Liver (tissue), 9 donors: ENCODE data around the gene SLFN14. TPM values are rescaled to one million over a fixed set of nuclear protein-coding genes. Genes with fewer than 3 reads are reported as not detected.
"Not testable (repeated sequence)": the region's sequence is repeated elsewhere in the genome, so short reads cannot be mapped to it uniquely, and the experiment has no call there.

Experiments used
- DNase-seq: peaks from one replicate; pipeline ENCODE4 v3.0.0-alpha.2; 2017; ENCODE audit warnings: low spot score
- H3K27ac ChIP-seq, 2 donors: one replicate each; pipeline ENCODE4 v1.7.0; 2013; ENCODE audit warnings: inconsistent platforms in 2 of 2, low read length in 2 of 2, control low read depth in 1 of 2, low read depth in 1 of 2, mild to moderate bottlenecking in 1 of 2
- H3K27me3 ChIP-seq, 4 donors: one replicate each; pipeline versions ENCODE4 v1.6.1 to v1.7.0; 2013; ENCODE audit warnings: low read length in 3 of 4, inconsistent platforms in 1 of 4, mild to moderate bottlenecking in 1 of 4, moderate library complexity in 1 of 4; ENCODE audit not compliant: control insufficient read depth in 4 of 4, insufficient read depth in 4 of 4
- H3K36me3 ChIP-seq, 4 donors: one replicate each; pipeline versions ENCODE4 v1.6.1 to v1.7.0; 2013; ENCODE audit warnings: low read length in 3 of 4, mild to moderate bottlenecking in 3 of 4, low read depth in 1 of 4, moderate library complexity in 1 of 4; ENCODE audit not compliant: control insufficient read depth in 4 of 4, insufficient read depth in 3 of 4
- H3K4me1 ChIP-seq, 4 donors: one replicate each; pipeline versions ENCODE4 v1.6.1 to v1.7.0; 2013; ENCODE audit warnings: low read length in 3 of 4, mild to moderate bottlenecking in 3 of 4, moderate library complexity in 1 of 4; ENCODE audit not compliant: control insufficient read depth in 4 of 4, insufficient read depth in 4 of 4
- H3K4me3 ChIP-seq, 3 donors: one replicate each; pipeline versions ENCODE4 v1.6.1 to v1.7.0; 2013; ENCODE audit warnings: low read length in 3 of 3, control low read depth in 1 of 3, low read depth in 1 of 3, mild to moderate bottlenecking in 1 of 3
- H3K9ac ChIP-seq, 2 donors: one replicate each; pipeline ENCODE4 v1.7.0; 2013; ENCODE audit warnings: low read length in 2 of 2, mild to moderate bottlenecking in 2 of 2, moderate library complexity in 2 of 2, control low read depth in 1 of 2, low read depth in 1 of 2
- H3K9me3 ChIP-seq, 4 donors: one replicate each; pipeline versions ENCODE4 v1.6.1 to v1.7.0; 2013; ENCODE audit warnings: low read length in 3 of 4; ENCODE audit not compliant: control insufficient read depth in 4 of 4
- EGR1 ChIP-seq, 2 donors: IDR thresholded peaks; 2 replicates each; pipeline ENCODE4 v1.6.1; 2016 to 2018; ENCODE audit warnings: antibody characterized with exemption in 2 of 2, low read depth in 2 of 2
- FOXA2 ChIP-seq: IDR thresholded peaks from 2 replicates; pipeline ENCODE4 v1.6.1; 2016; ENCODE audit warnings: antibody characterized with exemption
- GABPA ChIP-seq, 2 donors: IDR thresholded peaks in 1 of 2; conservative IDR thresholded peaks in 1 of 2; 2 replicates each; pipeline ENCODE4 v1.6.1; 2016; ENCODE audit warnings: antibody characterized with exemption in 2 of 2, mild to moderate bottlenecking in 1 of 2, moderate library complexity in 1 of 2
- HNF4G ChIP-seq: IDR thresholded peaks from 2 replicates; pipeline ENCODE4 v1.6.1; 2016; ENCODE audit warnings: antibody characterized with exemption
- JUND ChIP-seq, 2 donors: IDR thresholded peaks; 2 replicates each; pipeline ENCODE4 v1.6.1; 2016; ENCODE audit warnings: antibody characterized with exemption in 2 of 2
- MAX ChIP-seq: IDR thresholded peaks from 2 replicates; pipeline ENCODE4 v1.6.1; 2016; ENCODE audit warnings: antibody characterized with exemption
- NR2F2 ChIP-seq: IDR thresholded peaks from 2 replicates; pipeline ENCODE4 v1.6.1; 2016; ENCODE audit warnings: antibody characterized with exemption
- REST ChIP-seq: IDR thresholded peaks from 2 replicates; pipeline ENCODE4 v1.6.1; 2016; ENCODE audit warnings: antibody characterized with exemption, mild to moderate bottlenecking
- SP1 ChIP-seq: IDR thresholded peaks from 2 replicates; pipeline ENCODE4 v1.6.1; 2018; ENCODE audit warnings: antibody characterized with exemption, mild to moderate bottlenecking
- TAF1 ChIP-seq: conservative IDR thresholded peaks from 2 replicates; pipeline ENCODE4 v1.6.1; 2016; ENCODE audit warnings: antibody characterized with exemption, mild to moderate bottlenecking
- YY1 ChIP-seq: IDR thresholded peaks from 2 replicates; pipeline ENCODE4 v1.6.1; 2016; ENCODE audit warnings: antibody characterized with exemption, mild to moderate bottlenecking
- WGBS: extraction: QIAGEN DNeasy Blood & Tissue Kit; methylation state at CpG from one replicate; pipeline ENCODE4 v1.1.7; 2013; 5-methylcytosine and 5-hydroxymethylcytosine counted together
- polyA plus RNA-seq, 2 donors: library from polyadenylated mRNA; stranded (reverse) in 1 of 2; unstranded in 1 of 2; fragments of 200-250 nt in 1 of 2; fragments of >200 nt in 1 of 2; fragmentation: Nextera tagmentation in 1 of 2; extraction: Ambion mirVana in 1 of 2; gene quantifications; one replicate each; pipeline versions ENCODE4 v1.2.1 to v1.2.3, GENCODE V29; 2013 to 2015
- total RNA-seq, 2 donors: library from RNA; depleted of rRNA; stranded (reverse); fragments of >200 nt; gene quantifications; one replicate each; pipeline ENCODE4 v1.2.3, GENCODE V29; 2014
- TF ChIP-seq, protein P1 (sequence below): IDR thresholded peaks from 2 replicates; pipeline ENCODE4 v1.6.1; 2016; ENCODE audit warnings: antibody characterized with exemption
- TF ChIP-seq, protein P2 (sequence below): IDR thresholded peaks from 2 replicates; pipeline ENCODE4 v1.6.1; 2016; ENCODE audit warnings: antibody characterized with exemption
- donor health status: healthy.
- donor health status: healthy.
- donor health status: healthy.
- donor health status: healthy.
- donor health status: healthy.

The SLFN14 gene
- total and polyA plus RNA-seq, 4 donors = under 0.01 to 23.7 TPM; not detected in 2

- no peak for DNase-seq
- H3K27ac ChIP-seq = no peak overlapping the region
- H3K4me1 ChIP-seq = peaks cover 0 to 3% (median 0%) of the 10 kb centered on the region in 4 donors
- TF ChIP-seq JUND (IDR thresholded peaks at IDR 0.05) = no peak
- no peak for TF ChIP-seq EGR1 (IDR thresholded peaks at IDR 0.05; ENCODE audit: low read depth in 2 of 2)
- TF ChIP-seq GABPA (IDR thresholded peaks at IDR 0.05 in 1 of 2, conservative IDR thresholded peaks at IDR 0.05 in 1 of 2) = no peak
- TF ChIP-seq, protein P1, sequence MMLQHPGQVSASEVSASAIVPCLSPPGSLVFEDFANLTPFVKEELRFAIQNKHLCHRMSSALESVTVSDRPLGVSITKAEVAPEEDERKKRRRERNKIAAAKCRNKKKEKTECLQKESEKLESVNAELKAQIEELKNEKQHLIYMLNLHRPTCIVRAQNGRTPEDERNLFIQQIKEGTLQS = no peak
- TF ChIP-seq MAX = no peak
- no peak for TF ChIP-seq YY1
- no peak for TF ChIP-seq REST
- TF ChIP-seq FOXA2 = no peak
- no peak for TF ChIP-seq SP1
- no peak overlapping the region for H3K9ac ChIP-seq
- whole genome bisulfite sequencing = 79% methylated on average over 4 of the region's 4 CpGs
- no peaks in the 10 kb centered on the region for H3K9me3 ChIP-seq
- H3K27me3 ChIP-seq = no peaks in the 10 kb centered on the region
- no peaks in the 10 kb centered on the region for H3K36me3 ChIP-seq
- H3K4me3 ChIP-seq = no peak overlapping the region
These were observed 37.3 kb downstream of the SLFN14 start for GRCh38 chr17:35523296-35523695.

GRCh38 chr17:35521654-35522256 is 38.9 kb downstream of the SLFN14 start:
- 59% methylated on average over 5 of the region's 5 CpGs for WGBS
- peak in 1 of 2 donors; percentile 24 for TF ChIP-seq JUND (IDR thresholded peaks at IDR 0.05)

GRCh38 chr17:35521150-35521549 is 39.5 kb downstream of the SLFN14 start:
- no peak overlapping the region for H3K9ac ChIP-seq
- no peak overlapping the region for H3K27ac ChIP-seq
- no peaks in the 10 kb centered on the region for H3K36me3 ChIP-seq
- H3K27me3 ChIP-seq = peaks cover 0 to 6% (median 0%) of the 10 kb centered on the region in 4 donors
- H3K4me3 ChIP-seq = no peak overlapping the region
- H3K9me3 ChIP-seq = no peaks in the 10 kb centered on the region
- TF ChIP-seq HNF4G = no peak
- TF ChIP-seq NR2F2 = no peak
- TF ChIP-seq, protein P2, sequence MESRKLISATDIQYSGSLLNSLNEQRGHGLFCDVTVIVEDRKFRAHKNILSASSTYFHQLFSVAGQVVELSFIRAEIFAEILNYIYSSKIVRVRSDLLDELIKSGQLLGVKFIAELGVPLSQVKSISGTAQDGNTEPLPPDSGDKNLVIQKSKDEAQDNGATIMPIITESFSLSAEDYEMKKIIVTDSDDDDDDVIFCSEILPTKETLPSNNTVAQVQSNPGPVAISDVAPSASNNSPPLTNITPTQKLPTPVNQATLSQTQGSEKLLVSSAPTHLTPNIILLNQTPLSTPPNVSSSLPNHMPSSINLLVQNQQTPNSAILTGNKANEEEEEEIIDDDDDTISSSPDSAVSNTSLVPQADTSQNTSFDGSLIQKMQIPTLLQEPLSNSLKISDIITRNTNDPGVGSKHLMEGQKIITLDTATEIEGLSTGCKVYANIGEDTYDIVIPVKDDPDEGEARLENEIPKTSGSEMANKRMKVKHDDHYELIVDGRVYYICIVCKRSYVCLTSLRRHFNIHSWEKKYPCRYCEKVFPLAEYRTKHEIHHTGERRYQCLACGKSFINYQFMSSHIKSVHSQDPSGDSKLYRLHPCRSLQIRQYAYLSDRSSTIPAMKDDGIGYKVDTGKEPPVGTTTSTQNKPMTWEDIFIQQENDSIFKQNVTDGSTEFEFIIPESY = no peak
- TF ChIP-seq MAX = no peak
- TF ChIP-seq TAF1 = no peak
- H3K4me1 ChIP-seq = peaks cover 0 to 3% (median 0%) of the 10 kb centered on the region in 4 donors
- DNase-seq = no peak
- 76% methylated on average over 1 of the region's 1 CpG for WGBS

More at GRCh38 chr17:35521654-35522256, 38.9 kb downstream of the SLFN14 start:
- H3K36me3 ChIP-seq, H3K27me3 ChIP-seq, H3K9ac ChIP-seq, DNase-seq, H3K9me3 ChIP-seq, H3K27ac ChIP-seq, H3K4me3 ChIP-seq, H3K4me1 ChIP-seq: not testable (repeated sequence)
